ENCODE data around the gene PARVA. TPM values are rescaled to one million over a fixed set of nuclear protein-coding genes. Genes with fewer than 3 reads are reported as not detected.
A peak's percentile ranks its signal among the peaks of the same experiment; 100 is the strongest.

PARVA gene
- total and polyA plus RNA-seq, 3 donors from 2014 or later = 18.7 to 23.7 (median 23.6) TPM

DNA sequence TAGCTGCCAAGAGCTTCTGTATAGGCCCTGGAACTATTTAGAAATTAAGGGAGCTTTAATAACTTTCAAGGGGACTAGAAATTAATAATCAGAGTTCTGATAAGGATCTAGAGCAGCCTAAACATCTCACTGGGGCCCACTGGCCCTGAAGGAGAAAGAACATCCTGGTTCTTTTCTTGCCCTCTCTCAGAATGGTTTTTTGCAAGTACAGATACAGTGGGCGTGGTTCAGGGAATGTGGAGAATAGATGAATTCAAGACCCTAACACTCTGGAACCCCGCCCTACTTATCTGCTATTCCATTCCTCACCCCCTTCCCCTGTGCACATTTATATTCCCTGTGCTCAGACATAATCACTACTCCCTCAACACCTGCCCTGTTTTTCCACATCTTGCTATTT, 90.2 kb downstream of the PARVA start:
- no peaks in the 10 kb centered on the region for H3K27me3 ChIP-seq
- H3K27ac ChIP-seq = no peak overlapping the region
- no peak for DNase-seq
- 92 to 93% methylated on average over 2 of the region's 2 CpGs for WGBS, 2 donors
- TF ChIP-seq, protein P1, sequence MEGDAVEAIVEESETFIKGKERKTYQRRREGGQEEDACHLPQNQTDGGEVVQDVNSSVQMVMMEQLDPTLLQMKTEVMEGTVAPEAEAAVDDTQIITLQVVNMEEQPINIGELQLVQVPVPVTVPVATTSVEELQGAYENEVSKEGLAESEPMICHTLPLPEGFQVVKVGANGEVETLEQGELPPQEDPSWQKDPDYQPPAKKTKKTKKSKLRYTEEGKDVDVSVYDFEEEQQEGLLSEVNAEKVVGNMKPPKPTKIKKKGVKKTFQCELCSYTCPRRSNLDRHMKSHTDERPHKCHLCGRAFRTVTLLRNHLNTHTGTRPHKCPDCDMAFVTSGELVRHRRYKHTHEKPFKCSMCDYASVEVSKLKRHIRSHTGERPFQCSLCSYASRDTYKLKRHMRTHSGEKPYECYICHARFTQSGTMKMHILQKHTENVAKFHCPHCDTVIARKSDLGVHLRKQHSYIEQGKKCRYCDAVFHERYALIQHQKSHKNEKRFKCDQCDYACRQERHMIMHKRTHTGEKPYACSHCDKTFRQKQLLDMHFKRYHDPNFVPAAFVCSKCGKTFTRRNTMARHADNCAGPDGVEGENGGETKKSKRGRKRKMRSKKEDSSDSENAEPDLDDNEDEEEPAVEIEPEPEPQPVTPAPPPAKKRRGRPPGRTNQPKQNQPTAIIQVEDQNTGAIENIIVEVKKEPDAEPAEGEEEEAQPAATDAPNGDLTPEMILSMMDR (IDR thresholded peaks at IDR 0.05) = no peak
- TF ChIP-seq POLR2A (IDR thresholded peaks at IDR 0.05) = no peak
- intact Hi-C loops (cut with DNase I; ENCODE audit: low total_unique reads) = no loop called here
- H3K4me3 ChIP-seq = no peak overlapping the region
- peaks cover 2% of the 10 kb centered on the region for H3K4me1 ChIP-seq
- no peaks in the 10 kb centered on the region for H3K36me3 ChIP-seq (ENCODE audit: low read depth, missing control alignments)
- no peaks in the 10 kb centered on the region for H3K9me3 ChIP-seq

DNA sequence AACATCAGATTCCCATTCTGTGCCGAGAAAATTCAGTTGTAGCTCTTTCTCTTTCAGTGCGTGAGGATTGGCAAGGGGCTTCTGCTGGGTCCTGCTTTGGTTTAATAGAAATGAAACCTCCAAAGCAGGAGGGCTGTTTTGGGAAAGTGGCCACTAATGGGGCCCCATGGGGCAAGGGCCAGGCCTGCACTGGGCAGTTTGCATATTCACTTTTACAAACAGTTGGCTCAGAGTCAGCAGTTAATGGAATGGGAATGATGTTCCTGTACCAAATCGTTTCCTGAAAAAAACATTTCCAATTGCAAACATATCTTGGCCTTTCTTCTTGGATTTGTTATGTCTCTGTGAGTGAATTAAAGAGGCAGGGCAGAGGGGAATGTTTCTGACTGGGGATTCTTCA, 92.1 kb downstream of the PARVA start:
- Histone ChIP-seq H3K27ac (peak overlapping the region; percentile 8 to 51), H3K9me3 (no peaks in the 10 kb centered on the region), H3K27me3 (no peaks in the 10 kb centered on the region), H3K4me1 (peaks cover 5% of the 10 kb centered on the region), H3K36me3 (ENCODE audit: low read depth, missing control alignments) (no peaks in the 10 kb centered on the region), H3K4me3 (no peak overlapping the region)
- TF ChIP-seq, protein P1 (IDR thresholded peaks at IDR 0.05) = no peak
- no peak for TF ChIP-seq POLR2A (IDR thresholded peaks at IDR 0.05)
- intact Hi-C loops (cut with DNase I; ENCODE audit: low total_unique reads) = no loop called here
- WGBS, 2 donors = 33 to 58% methylated on average over 3 of the region's 3 CpGs
- no peak for DNase-seq

DNA sequence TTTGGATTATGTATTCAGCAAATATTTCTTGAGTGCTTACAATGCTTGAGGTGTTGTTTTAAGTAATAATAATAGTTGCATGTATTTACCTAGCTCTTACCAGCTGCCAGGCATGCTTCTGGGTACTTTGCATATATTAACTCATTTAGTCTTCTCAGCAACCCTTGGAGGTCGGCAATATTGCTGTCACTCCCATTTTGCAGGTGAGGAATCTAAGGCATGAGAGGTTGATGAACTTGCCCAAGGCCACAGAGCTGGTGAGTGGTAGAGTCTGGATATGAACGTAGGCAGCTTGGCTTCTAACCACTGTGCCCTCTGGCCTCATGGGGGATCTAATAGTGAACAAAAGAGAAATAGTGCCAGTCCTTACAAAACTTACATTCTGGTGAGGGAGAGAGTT, 92.9 kb downstream of the PARVA start:
- no peak overlapping the region for H3K4me3 ChIP-seq
- intact Hi-C loops (cut with DNase I; ENCODE audit: low total_unique reads) = no loop called here
- no peaks in the 10 kb centered on the region for H3K27me3 ChIP-seq
- TF ChIP-seq POLR2A (IDR thresholded peaks at IDR 0.05) = no peak
- TF ChIP-seq, protein P1 (IDR thresholded peaks at IDR 0.05) = no peak
- no peak for DNase-seq
- no peak overlapping the region for H3K27ac ChIP-seq
- 73 to 82% methylated on average over 2 of the region's 2 CpGs for WGBS, 2 donors
- H3K4me1 ChIP-seq = peaks cover 5% of the 10 kb centered on the region
- no peaks in the 10 kb centered on the region for H3K9me3 ChIP-seq
- no peaks in the 10 kb centered on the region for H3K36me3 ChIP-seq (ENCODE audit: low read depth, missing control alignments)

DNA sequence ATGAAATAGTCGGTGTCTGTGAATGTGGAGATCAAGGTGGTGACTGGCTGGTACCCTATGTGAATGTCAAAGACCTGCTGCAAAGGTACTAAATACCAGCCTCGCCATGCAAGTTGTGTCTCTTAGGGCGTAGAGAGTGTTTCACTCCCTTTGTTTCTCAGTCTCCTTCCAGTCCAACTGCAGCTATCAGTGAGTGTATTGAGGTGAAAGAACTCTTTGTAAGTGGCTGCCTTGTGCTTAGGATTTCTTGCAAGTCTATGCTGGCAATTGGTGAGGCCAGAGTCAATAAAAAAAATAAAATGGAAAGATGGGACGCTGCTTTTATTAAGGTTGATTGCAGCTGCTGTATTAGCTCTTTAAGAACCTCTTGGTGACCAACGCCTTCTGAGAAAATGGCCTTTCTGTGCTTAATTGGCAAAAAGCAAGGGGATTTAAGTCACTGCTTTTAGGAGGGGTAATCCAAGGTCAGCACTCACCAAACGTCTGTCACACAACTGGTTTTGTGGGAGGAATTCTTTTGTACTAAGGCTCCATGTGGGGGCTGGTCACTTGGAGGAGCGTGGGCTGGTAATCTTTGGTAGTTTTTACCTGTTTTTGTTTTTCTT, 95.1 kb downstream of the PARVA start:
- no peak overlapping the region for H3K4me3 ChIP-seq
- no peaks in the 10 kb centered on the region for H3K36me3 ChIP-seq (ENCODE audit: low read depth, missing control alignments)
- no peaks in the 10 kb centered on the region for H3K27me3 ChIP-seq
- WGBS, 2 donors = 52 to 60% methylated on average over 7 of the region's 7 CpGs
- H3K9me3 ChIP-seq = no peaks in the 10 kb centered on the region
- no peak overlapping the region for H3K27ac ChIP-seq
- TF ChIP-seq POLR2A (IDR thresholded peaks at IDR 0.05) = no peak
- TF ChIP-seq, protein P1 (IDR thresholded peaks at IDR 0.05) = no peak
- peaks cover 5% of the 10 kb centered on the region for H3K4me1 ChIP-seq
- intact Hi-C loops (cut with DNase I; ENCODE audit: low total_unique reads) = no loop called here
- no peak for DNase-seq

DNA sequence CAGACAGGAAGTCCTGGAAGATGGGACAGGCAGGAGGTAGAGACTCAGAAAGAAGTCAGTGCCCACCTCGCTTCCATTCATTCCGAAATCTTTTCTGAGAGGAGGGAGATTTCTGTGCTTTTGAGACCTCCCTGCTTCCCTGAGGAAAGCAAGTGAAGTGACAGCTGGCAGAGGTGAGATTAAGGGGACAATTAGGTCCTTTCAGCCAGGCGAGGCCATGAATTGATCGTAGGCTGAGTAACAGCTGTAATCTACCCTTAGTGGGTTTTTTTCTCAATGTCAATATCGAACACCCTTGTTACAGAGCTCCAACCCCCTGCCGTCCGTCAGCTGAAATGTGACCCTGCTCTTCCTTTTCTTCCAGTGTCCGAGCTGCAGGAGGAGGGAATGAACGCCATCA, 96.0 kb downstream of the PARVA start:
- H3K4me3 ChIP-seq = no peak overlapping the region
- no peak overlapping the region for H3K27ac ChIP-seq
- intact Hi-C loops (cut with DNase I; ENCODE audit: low total_unique reads) = no loop called here
- H3K36me3 ChIP-seq (ENCODE audit: low read depth, missing control alignments) = no peaks in the 10 kb centered on the region
- no peaks in the 10 kb centered on the region for H3K27me3 ChIP-seq
- DNase-seq = no peak
- peaks cover 5% of the 10 kb centered on the region for H3K4me1 ChIP-seq
- WGBS, 2 donors = 77 to 94% methylated on average over 9 of the region's 9 CpGs
- TF ChIP-seq, protein P1 (IDR thresholded peaks at IDR 0.05) = no peak
- TF ChIP-seq POLR2A (IDR thresholded peaks at IDR 0.05) = no peak
- no peaks in the 10 kb centered on the region for H3K9me3 ChIP-seq
